Measurements from ENCODE around the gene KCNQ1OT1. TPM values are rescaled to one million over a fixed set of nuclear protein-coding genes. Genes with fewer than 3 reads are reported as not detected.

KCNQ1OT1 gene
- total RNA-seq, 1 experiment from 2014 or later = 1.2 TPM

GRCh38 chr11:2741006-2741376, 41.2 kb upstream of the KCNQ1OT1 start:
- Histone ChIP-seq H3K56ac (ENCODE audit: insufficient read length, low read depth, low read length) (no peak overlapping the region), H2BK120ac (ENCODE audit: low read depth, low read length, poor library complexity, severe bottlenecking) (no peak overlapping the region), H2BK15ac (ENCODE audit: low read depth, low read length) (no peak overlapping the region), H4K8ac (replicated peaks; ENCODE audit: insufficient read length, low read depth, low read length) (no peak overlapping the region), H3K14ac (ENCODE audit: insufficient read depth, low read length) (no peak overlapping the region), H2BK12ac (ENCODE audit: insufficient read length, low read depth, low read length) (no peak overlapping the region), H3K9ac (ENCODE audit: extremely low read depth, insufficient read length, low read length) (no peak overlapping the region), H3K79me1 (ENCODE audit: insufficient read depth, low read depth, low read length, poor library complexity, severe bottlenecking) (no peaks in the 10 kb centered on the region), H2AFZ (ENCODE audit: low read length) (no peak overlapping the region), H4K91ac (ENCODE audit: insufficient read length, low read depth, low read length) (no peak overlapping the region), H3K27ac (ENCODE audit: insufficient read length, low read depth, low read length) (no peak overlapping the region), H3K23ac (ENCODE audit: insufficient read length, low read depth, low read length) (no peak overlapping the region), H3K4me1 (ENCODE audit: insufficient read depth, low read length) (no peaks in the 10 kb centered on the region), H3K79me2 (ENCODE audit: insufficient read depth, low read length) (no peaks in the 10 kb centered on the region), H2BK5ac (ENCODE audit: insufficient read length, low read length) (no peak overlapping the region), H3K9me3 (ENCODE audit: control insufficient read depth, low read depth, low read length) (no peaks in the 10 kb centered on the region), H3K18ac (ENCODE audit: insufficient read length, low read depth, low read length) (no peak overlapping the region), H4K20me1 (ENCODE audit: control insufficient read depth, insufficient read depth, insufficient read length) (no peaks in the 10 kb centered on the region), H2AK5ac (ENCODE audit: insufficient read length, low read length) (no peak overlapping the region), H3K27me3 (ENCODE audit: insufficient read depth, low read length) (no peaks in the 10 kb centered on the region; the same call in 1 of the 2 replicates), H3K4ac (ENCODE audit: low read depth, low read length) (no peak overlapping the region), H3T11ph (ENCODE audit: low read length) (no peak overlapping the region), H3K23me2 (ENCODE audit: insufficient read length, low read depth, low read length, poor library complexity, severe bottlenecking) (no peaks in the 10 kb centered on the region), H3K4me2 (ENCODE audit: insufficient read depth, insufficient read length, low read length) (no peak overlapping the region), H2BK20ac (ENCODE audit: low read depth, low read length, poor library complexity, severe bottlenecking) (no peak overlapping the region), H4K5ac (ENCODE audit: insufficient read length, low read depth, low read length) (no peak overlapping the region)
- peaks cover 0 to 8% of the 10 kb centered on the region in 2 experiments; a peak in 2 of 4 replicates for H3K4me1 Mint-ChIP-seq
- DNase-seq = no peak
- no CpG with 5 or more reads among the region's 7 CpGs for WGBS (ENCODE audit: extremely low coverage, insufficient read length, low lambda C conversion rate)
- no peaks in the 10 kb centered on the region; a peak in 2 of 7 replicates for H3K36me3 Mint-ChIP-seq (ENCODE audit: insufficient read depth in 1 of 3, low read depth in 3 of 3)
- H3K4me3 Mint-ChIP-seq = no peak overlapping the region
- peaks cover 2 to 3% of the 10 kb centered on the region in 2 experiments; a peak in 3 of 5 replicates for H3K9me3 Mint-ChIP-seq
- TF ChIP-seq, protein P1, sequence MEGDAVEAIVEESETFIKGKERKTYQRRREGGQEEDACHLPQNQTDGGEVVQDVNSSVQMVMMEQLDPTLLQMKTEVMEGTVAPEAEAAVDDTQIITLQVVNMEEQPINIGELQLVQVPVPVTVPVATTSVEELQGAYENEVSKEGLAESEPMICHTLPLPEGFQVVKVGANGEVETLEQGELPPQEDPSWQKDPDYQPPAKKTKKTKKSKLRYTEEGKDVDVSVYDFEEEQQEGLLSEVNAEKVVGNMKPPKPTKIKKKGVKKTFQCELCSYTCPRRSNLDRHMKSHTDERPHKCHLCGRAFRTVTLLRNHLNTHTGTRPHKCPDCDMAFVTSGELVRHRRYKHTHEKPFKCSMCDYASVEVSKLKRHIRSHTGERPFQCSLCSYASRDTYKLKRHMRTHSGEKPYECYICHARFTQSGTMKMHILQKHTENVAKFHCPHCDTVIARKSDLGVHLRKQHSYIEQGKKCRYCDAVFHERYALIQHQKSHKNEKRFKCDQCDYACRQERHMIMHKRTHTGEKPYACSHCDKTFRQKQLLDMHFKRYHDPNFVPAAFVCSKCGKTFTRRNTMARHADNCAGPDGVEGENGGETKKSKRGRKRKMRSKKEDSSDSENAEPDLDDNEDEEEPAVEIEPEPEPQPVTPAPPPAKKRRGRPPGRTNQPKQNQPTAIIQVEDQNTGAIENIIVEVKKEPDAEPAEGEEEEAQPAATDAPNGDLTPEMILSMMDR (conservative IDR thresholded peaks at IDR 0.05) = no peak
- H3K27me3 Mint-ChIP-seq (ENCODE audit: low read depth) = peaks cover 89% of the 10 kb centered on the region
- H3K27ac Mint-ChIP-seq = no peak overlapping the region
